ENCODE data around the gene PLAAT2.
A peak's percentile ranks its signal among the peaks of the same experiment; 100 is the strongest.
"Not testable (repeated sequence)": the region's sequence is repeated elsewhere in the genome, so short reads cannot be mapped to it uniquely, and the experiment has no call there.

Gene PLAAT2

DNA sequence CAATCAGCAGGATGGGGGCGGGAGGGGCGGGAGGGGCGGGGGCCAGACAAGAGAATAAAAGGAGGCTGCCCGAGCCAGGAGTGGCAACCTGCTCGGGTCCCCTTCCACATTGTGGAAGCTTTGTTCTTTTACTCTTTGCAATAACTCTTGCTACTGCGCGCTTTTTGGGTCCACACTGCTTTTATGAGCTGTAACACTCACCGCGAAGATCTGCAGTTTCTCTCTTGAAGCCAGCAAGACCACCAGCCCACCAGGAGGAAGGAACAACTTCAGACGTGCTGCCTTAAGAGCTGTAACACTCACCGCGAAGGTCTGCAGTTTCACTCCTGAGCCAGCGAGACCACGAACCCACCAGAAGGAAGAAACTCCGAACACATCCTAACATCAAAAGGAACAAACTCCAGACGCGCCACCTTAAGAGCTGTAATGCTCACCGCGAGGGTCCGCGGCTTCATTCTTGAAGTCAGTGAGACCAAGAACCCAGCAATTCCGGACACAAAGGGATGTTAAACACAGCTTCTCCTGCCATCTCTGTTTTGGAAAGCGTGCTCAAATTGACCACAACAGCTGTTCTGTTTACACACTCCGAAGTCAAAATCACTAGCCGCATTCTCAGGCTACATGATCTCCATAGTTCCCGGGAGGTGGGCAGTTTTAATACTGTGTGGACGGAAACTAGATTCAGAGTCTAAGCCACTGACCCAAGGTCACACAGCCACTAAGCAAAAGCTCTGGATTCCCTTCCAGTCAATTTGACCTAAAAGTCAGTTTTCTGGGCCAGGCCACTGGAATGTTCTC is 11.9 kb downstream of the PLAAT2 start:
- DNase-seq (ENCODE audit: extremely low read depth in 1 of 2, low read depth in 1 of 2) = peak in 1 of 2 donors; percentile 28

DNA sequence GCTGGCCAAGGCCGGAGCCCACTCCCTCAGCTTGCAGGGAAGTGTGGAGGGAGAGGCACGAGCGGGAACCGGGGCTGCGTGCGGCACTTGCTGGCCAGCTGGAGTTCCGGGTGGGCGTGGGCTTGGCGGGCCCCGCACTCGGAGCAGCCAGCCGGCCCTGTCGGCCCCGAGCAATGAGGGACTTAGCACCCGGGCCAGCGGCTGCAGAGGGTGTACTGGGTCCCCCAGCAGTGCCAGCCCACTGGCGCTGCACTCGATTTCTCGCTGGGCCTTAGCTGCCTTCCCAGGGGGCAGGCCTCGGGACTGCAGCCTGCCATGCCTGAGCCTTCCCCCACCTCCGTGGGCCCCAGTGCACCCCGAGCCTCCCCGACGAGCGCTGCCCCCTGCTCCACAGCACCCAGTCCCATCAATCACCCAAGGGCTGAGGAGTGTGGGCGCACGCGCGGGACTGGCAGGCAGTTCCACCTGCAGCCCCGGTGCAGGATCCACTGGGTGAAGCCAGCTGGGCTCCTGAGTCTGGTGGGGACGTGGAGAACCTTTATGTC is 13.0 kb downstream of the PLAAT2 start:
- DNase-seq (ENCODE audit: extremely low read depth in 1 of 2, low read depth in 1 of 2) = not testable (repeated sequence)

DNA sequence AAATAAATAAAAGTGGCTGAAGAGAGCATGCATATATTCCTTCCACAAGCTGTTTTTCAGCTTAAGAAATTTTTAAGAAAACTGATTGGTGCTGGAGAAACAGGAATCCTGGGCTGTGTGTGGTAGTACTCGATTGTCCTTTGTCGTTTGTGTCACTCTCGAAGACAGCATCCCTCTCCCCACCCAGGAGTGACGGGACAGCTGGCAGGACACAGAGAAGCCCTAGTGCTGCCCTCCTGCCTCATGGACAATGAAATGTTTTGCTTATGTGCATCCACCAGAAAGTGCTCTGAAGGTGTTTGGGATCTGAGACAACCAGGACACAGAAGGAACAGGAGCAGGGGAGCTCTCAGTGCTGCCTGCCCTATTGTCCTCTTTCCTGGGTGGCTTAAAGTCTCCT is 13.8 kb downstream of the PLAAT2 start:
- DNase-seq (ENCODE audit: extremely low read depth in 1 of 2, low read depth in 1 of 2) = no peak

DNA sequence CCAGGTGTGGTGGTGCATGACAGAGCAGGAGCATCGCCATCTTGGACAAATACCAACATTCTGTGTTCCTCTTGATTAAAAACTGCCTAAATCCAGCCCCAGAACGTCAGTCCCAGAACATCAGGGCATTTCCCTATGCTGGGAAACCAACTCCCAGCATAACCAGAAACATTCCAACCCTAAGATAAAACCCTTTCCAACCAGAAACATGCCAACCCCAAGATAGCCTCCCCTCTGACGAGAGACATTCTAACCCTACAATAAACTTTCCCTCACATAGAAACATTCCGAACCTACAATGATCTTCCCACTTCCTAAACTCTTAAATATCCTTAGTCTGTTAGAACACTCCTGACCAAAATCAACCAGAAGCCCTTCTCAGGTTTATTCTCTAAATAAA is 15.0 kb downstream of the PLAAT2 start:
- no peak for DNase-seq (ENCODE audit: extremely low read depth in 1 of 2, low read depth in 1 of 2)

- DNase-seq (ENCODE audit: extremely low read depth in 1 of 2, low read depth in 1 of 2) = no peak
Observed at GRCh38 chr11:63547061-63547460, 16.1 kb downstream of the PLAAT2 start.

DNA sequence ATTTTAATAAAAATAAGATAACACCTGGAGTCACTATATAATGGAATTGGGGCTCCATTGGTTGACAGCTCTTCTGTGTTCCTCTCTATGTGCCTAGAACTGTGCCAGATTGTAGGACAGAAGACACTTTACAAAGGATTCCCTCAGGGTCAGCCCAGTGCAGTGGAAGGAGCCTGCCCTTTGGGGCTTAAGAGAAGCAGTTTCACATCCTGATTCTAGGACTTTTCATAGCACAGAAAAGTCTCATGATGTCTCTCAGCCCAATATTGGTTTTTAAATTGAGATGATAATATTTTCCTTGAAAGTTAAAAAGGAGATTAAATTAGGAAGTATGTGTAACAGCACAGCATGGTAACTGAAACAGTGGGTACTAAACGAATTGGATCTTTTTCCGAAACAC is 19.5 kb downstream of the PLAAT2 start:
- DNase-seq (ENCODE audit: extremely low read depth in 1 of 2, low read depth in 1 of 2) = no peak

- DNase-seq (ENCODE audit: extremely low read depth in 1 of 2, low read depth in 1 of 2) = not testable (repeated sequence)
Observed at GRCh38 chr11:63542506-63542905, 20.7 kb downstream of the PLAAT2 start.

DNA sequence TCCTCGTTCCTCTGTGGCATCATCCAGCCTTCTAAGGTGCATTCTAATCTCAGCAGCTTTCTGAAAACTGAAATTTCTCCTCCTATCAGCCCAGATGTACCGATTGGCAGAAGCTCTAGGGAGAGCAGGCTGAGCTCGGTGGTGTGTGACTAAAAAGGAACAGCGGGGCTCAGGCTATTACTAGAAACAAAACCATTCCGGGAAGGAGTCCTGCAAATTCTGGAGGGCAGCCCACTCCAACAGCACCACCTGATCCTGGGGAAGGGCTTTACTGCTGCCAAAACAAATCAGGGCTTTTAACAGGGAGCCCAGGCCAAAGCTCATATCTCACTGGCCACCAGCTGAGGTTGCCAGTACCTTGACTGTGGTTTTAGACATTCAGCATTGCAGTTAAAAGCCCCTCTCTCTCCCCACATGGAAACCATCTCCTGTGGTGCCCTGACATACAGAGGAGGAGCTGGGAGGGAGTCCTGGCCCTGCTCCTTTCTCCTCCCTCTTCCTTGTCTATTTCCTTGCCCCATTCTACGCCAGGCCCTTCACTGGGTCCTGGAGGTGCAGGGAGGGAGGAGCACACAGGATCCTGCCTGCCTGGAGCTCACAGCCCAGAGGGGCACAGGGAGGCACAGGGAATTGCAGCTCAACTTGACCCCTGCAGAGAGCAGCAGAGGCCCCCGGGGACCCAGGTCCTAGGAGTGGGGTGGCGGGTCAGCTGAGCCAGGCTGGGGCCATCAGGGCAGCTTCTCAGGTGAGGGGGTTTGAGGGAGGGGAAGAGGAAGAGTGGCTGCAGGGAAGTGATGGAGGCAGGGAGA is 25.7 kb downstream of the PLAAT2 start:
- no peak for DNase-seq (ENCODE audit: extremely low read depth in 1 of 2, low read depth in 1 of 2)

DNA sequence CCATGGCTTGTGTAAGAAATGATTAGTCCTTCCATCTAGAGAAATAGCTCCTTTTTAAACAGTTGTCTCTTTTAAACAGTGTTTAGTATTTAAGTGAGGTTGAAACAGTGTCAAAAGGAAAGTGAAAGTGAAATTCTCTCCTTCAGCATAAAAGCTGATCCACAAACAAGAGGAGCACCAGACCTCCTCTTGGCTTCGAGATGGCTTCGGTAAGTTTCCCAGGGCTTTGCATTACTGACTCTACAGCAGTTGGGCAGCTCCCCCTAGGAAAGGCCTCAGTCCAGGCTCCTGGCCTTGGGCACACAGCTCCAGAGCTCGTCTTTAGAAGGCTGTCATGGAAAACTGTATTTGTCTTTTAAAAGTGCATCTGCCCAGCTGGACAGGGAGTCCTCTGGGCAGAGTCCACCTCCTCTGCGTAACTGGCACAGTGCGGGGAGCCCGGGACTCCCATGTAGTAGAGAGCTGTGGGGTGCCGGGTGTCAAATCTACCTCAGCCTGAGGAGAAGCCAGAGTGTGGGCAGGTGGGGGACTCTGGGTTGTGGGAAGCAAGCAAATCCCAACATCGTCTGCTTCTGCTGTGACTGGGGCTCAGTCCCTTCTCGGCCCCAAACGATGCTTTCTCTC is 26.4 kb downstream of the PLAAT2 start, which contains the start of gene PLAAT4:
Gene PLAAT4, plus strand, starts transcription at position 140 of the 624 bp plus-strand sequence. Its CDS starts 61 bp downstream, at position 201.
- DNase-seq (ENCODE audit: extremely low read depth in 1 of 2, low read depth in 1 of 2) = no peak

GRCh38 chr11:63535734-63536133 is 27.4 kb downstream of the PLAAT2 start:
- peak in 1 of 2 donors; percentile 30 for DNase-seq (ENCODE audit: extremely low read depth in 1 of 2, low read depth in 1 of 2)

- no peak for DNase-seq (ENCODE audit: extremely low read depth in 1 of 2, low read depth in 1 of 2)
Observed at GRCh38 chr11:63534895-63535461, 28.2 kb downstream of the PLAAT2 start.

- no peak for DNase-seq (ENCODE audit: extremely low read depth in 1 of 2, low read depth in 1 of 2)
Observed at GRCh38 chr11:63534076-63534475, 29.1 kb downstream of the PLAAT2 start.

DNA sequence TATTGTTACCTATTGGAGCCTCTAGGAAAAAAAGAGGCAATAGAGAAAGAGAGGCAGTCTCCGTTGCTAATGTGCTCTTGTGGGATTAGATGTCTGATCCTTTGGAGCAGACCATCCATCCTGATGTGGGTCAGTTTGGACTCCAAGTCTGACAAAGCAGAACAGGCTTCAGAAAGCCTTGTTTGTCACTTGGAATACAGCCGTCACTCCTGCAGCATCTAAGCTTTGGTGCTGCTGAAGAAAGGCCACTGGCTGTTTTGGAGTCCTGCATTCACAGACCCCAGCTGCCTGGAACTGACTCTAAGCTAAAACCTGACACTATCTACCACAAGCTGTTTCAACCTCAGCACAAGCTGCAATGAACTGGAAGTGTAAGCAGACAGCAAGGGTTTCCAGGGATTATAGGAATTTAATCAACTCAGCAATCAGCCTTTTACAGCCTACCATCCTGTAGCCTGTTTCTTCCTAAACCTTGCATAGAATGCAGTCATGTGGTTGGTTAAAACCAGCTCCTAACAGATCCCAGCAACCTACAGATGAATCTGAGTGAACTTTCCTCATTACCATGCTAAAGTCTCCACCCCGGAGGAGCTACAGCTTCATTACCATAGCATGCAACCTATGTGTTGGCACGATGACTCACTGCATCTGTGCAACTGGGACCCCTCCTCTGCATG is 30.2 kb downstream of the PLAAT2 start:
- DNase-seq (ENCODE audit: extremely low read depth in 1 of 2, low read depth in 1 of 2) = no peak

GRCh38 chr11:63532117-63532516 is 31.1 kb downstream of the PLAAT2 start:
- no peak for DNase-seq (ENCODE audit: extremely low read depth in 1 of 2, low read depth in 1 of 2)

DNA sequence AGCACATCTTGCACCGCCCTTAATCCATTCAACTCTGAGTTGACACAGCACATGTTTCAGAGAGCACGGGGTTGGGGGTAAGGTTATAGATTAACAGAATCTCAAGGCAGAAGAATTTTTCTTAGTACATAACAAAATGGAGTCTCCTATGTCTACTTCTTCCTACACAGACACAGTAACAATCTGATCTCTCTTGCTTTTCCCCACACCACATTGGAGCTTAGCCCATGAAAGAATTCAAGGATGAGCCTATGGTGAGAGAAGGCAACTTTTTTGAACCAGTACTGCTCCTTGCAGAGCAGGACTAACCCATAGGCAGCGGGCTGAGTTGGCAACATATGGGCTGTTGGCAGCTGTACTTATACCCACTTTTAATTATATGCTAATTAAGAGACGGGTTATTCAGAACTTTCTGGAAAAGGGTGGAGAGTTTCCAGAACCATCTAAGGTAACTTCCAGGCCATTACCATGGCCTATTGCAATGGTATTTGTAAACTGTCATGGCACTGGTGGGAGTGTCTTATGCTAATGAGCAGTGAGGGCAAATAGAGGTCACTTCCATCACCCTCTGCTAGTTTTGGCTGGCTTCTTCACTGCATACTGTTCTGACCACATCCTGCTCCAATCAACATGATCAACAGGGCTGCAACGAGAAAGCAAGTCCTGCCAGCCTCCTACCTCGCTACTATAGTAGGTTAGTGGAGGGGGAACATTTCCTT is 31.9 kb downstream of the PLAAT2 start:
- peak in 1 of 2 donors; percentile 32 for DNase-seq (ENCODE audit: extremely low read depth in 1 of 2, low read depth in 1 of 2)

GRCh38 chr11:63530021-63530420 is 33.2 kb downstream of the PLAAT2 start:
- DNase-seq (ENCODE audit: extremely low read depth in 1 of 2, low read depth in 1 of 2) = no peak

- DNase-seq (ENCODE audit: extremely low read depth in 1 of 2, low read depth in 1 of 2) = not testable (repeated sequence)
Observed at GRCh38 chr11:63529373-63529772, 33.8 kb downstream of the PLAAT2 start.

- DNase-seq (ENCODE audit: extremely low read depth in 1 of 2, low read depth in 1 of 2) = not testable (repeated sequence)
Observed at GRCh38 chr11:63528729-63529278, 34.4 kb downstream of the PLAAT2 start.

DNA sequence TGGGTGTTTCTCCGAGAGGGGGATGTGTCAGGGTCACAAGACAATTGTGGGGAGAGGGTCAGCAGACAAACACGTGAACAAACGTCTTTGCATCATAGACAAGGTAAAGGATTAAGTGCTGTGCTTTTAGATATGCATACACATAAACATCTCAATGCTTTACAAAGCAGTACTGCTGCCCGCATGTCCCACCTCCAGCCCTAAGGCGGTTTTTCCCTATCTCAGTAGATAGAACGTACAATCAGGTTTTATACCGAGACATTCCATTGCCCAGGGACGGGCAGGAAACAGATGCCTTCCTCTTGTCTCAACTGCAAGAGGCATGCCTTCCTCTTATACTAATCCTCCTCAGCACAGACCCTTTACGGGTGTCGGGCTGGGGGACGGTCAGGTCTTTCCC is 35.0 kb downstream of the PLAAT2 start:
- DNase-seq (ENCODE audit: extremely low read depth in 1 of 2, low read depth in 1 of 2) = not testable (repeated sequence)
